NCI-H2029 (cell line): Measurements from ENCODE around the gene SPAG5.
A peak's percentile ranks its signal among the peaks of the same experiment; 100 is the strongest.
"Not testable (repeated sequence)": the region's sequence is repeated elsewhere in the genome, so short reads cannot be mapped to it uniquely, and the experiment has no call there.

Experiments
- DNase-seq: peaks from one replicate; lab custom pipeline; 2025; lab: John Stamatoyannopoulos, UW

The SPAG5 gene

GRCh38 chr17:28612936-28613872 lies 14.4 kb upstream of the SPAG5 start:
- no peak for DNase-seq

DNA sequence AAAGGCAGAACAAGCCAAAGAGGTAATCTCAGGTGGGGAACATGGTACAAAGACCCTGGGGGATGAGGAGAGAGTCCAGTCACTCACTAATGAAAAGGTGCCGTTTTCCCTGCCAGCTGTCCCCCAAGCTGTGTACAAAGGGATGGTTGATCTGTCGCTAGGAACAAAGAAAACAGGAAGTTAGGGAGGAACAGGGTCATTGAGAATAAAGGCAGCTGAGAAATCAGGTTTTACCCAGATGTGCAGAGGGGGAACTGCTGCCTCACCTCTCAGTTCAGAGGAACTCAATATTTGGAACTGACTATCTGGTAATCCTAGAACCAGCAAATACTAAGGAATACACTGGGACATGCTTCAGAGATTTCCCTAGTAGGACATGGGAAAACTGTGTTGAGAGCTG lies 13.7 kb upstream of the SPAG5 start:
- DNase-seq: peak; percentile 23

DNA sequence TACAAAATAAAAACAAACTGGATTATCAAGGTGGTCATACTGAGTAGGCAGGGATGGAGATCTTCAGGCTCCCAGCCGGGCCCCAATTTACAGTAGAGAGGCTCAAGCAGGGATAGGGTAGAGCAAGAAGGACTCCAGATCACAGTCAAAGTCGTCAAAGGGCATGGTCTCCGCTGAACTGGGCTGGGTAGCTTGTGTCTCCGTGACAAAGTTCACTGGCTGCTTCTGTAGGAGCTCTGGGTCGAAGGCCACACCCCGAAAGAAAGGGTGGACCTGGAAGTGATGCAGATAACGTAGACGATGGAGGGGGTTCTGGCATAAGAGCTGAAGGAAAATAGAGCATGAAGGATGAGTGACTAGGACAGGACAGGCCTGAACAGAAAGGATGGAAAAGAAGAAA lies 11.6 kb upstream of the SPAG5 start:
- DNase-seq: no peak

DNA sequence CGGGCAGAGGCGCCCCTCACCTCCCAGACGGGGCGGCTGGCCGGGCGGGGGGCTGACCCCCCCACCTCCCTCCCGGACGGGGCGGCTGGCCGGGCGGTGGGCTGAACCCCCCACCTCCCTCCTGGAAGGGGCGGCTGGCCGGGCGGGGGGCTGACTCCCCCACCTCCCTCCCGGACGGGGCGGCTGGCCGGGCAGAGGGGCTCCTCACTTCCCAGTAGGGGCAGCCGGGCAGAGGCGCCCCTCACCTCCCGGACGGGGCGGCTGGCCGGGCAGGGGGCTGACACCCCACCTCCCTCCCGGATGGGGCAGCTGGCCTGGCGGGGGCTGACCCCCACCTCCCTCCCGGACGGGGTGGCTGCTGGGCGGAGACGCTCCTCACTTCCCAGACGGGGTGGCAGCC lies 5.2 kb upstream of the SPAG5 start:
- DNase-seq: not testable (repeated sequence)

GRCh38 chr17:28599311-28600184 lies 723 bp upstream of the SPAG5 start:
- peak; percentile 58 for DNase-seq

DNA sequence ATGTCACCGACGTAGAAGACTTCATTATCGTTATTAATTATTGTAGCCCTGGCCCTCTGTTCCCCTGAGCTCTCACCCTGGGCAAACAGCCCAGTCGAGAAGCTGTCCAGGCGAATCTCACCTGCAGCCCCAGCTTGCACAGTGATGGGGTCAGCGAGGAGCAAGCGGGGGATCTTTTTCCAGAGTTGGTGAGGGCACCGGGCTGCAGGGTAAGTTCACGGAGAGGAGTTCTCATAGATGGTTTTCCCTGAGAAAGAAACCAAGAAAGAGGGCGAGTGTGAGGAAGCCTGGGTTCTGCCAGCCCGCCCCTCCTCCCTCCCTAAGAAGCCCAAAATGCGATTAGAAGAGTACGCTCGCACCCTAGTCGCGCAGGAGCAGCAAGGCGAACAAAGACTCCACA lies 436 bp downstream of the SPAG5 start:
- no peak for DNase-seq

DNA sequence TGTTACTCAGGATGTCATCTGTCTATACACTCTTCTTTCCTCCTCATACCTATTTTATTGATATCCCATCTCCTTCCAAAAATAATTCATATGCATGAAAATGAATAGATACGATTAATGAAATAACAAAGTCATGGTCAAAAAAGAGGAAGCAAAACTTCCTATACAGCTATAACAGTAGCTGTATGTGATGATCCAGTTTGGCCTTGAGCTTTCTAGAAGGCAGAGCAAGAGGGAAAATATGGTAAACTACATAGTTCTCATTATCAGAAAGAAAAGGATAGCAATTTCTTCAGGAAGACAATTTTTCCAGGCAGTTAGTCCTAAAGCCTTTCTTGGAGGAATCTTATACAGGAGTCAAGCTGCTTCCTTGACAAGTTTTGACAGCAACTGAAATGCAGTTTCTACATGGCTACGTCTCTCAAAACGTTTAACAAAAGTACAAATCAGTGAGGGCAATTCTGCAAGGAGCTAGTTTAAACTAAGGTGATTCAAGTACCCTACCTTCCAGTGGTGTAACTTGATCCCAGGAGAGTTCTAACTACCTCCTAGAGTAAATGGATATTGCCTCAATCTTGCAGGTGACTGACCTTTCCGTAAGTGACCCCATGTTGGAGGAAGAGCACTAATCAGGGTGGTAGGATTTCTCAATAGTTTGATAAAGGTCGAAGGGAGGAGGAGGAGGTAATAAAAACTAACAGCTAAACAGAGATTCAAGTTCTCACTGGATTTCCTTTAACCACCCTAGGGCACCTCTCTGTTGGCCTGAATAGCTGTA lies 1.0 kb downstream of the SPAG5 start:
- DNase-seq: no peak

- DNase-seq: no peak
Measured at GRCh38 chr17:28592260-28592659, 6.6 kb downstream of the SPAG5 start.

DNA sequence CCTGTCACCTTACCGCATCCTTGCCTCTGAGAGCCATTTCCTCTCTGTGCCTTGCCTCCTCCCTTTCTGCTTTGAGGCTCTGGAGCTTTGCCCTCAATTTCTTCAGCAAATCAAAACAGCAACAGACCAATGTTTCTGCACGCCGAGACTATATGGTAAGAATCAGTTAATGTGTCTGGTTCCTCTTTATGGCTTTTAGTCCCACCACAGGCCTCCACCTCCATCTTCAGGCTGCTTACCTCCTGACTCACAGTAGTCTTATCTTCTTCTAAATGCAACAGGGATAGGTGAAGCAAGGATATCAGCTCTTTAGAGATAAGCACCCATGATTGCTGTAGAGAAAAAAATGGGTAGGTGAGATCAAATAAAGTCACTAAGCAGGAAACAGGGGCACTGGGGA lies 13.0 kb downstream of the SPAG5 start:
- no peak for DNase-seq

DNA sequence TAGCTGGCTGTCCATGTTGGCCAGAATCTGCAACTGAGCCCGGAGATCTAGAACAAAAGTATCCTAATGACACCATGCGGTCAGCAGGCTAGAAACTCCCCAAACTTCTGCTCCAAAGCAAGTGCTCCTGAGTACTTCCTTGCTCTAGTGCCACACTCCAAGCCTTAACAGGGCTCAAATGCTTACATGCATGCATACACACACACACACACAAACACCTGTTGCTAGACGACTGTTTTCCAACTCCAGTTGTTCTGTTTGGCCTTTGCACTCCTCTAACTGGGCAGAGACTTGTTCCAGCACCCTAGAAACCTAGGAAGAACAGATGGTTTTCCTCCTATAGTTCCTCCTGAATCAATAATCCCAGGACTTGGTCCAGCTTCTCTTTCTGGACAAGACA lies 14.4 kb downstream of the SPAG5 start:
- DNase-seq: no peak

DNA sequence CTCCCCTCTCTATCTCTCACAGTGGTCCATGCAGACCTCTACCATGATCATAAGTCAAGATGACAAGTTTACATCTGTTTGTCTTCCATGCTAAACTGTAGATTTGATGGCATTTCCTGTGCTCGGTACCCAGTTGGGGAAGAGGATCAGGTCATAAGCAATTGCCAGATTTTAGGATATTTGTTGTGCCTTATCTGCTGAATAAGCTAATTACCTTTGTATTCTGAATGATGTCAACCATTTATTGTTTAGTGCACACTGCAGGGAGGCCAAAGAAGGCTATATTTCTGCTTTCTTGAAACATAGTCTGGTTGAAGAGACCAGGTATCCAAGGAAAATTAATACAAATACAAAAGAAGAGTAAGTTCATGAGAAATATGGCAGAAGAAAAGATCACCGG lies 16.3 kb downstream of the SPAG5 start:
- DNase-seq: no peak

DNA sequence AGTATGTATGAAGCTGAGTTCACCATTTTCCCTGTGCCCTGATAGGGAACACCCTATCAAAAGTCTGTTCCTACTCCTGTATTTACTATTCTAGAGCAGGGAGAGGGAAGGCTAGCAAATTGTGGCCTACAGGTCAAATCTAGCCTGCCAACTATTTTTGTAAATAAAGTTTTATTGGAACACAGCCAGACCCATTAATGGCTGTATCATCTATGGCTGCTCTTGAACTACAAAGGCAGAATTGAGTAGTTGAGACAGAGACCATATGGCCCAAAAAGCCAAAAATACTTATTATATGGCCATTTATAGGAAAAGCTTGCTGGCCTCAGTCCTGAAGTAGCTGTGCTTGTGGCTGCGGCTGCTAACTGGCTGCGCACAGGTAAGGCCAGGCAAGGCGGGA lies 17.9 kb downstream of the SPAG5 start:
- DNase-seq: no peak

DNA sequence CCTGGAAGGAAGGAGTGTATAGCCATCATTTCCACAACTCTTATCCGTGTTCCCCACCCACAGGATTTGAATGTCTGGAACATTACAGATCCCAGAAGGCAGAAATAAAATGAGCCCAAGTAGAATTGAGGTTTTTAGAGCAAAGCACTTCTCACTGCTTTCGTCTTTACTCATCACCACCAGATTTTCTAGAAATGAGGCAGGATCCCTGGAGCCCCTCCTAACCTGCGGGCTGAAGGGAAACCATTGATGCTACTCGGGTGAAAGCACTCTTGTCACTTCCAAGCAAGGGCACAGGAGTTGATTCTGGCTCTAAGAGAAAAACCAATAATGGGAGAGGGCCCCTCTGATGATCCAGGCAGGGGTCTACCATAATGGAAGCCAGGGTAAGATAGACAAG lies 19.3 kb downstream of the SPAG5 start:
- no peak for DNase-seq

GRCh38 chr17:28578246-28579195 lies 20.3 kb downstream of the SPAG5 start:
- no peak for DNase-seq

- no peak for DNase-seq
Measured at GRCh38 chr17:28577466-28577824, 21.4 kb downstream of the SPAG5 start.

DNA sequence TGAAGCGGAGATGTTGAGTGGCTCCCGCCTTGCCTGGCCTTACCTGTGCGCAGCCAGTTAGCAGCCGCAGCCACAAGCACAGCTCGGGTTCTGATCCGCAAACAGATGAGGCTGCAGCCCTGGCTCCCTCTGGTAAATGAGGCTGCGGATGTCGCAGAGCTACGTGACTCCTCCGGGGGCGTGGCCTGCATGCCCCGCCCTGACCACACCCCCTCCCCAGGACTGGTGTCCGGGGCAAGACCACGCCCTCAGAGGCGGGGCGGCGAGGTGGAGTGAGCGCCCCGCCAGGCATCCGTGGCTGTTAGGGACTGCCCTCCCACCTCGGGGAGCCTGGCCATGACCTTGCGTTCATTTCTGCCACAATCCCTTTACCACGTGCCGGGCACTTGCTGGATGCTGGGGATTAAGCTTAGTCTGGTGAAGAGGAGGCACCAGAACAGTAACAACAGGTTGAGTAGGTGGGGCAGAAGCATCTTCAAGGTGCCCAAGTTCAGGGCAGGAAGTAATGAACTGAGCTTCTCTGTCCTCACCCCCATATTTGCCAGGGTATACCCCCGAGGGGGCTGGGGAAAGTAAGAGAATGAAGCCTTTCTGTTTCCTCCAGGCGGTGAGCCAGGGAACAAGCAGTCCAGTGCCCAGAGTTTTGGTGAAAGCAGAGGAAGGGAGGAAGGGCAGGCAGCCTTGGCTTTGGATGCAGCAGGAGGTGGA lies 21.9 kb downstream of the SPAG5 start, which contains the start of gene ALDOC:
ALDOC (minus strand) TSS at position 138 of the 708 bp plus-strand sequence. CDS start 1,363 bp downstream, outside the sequence.
- peak; percentile 94 for DNase-seq

GRCh38 chr17:28576016-28576415 lies 22.8 kb downstream of the SPAG5 start:
- peak; percentile 2 for DNase-seq

GRCh38 chr17:28575126-28575795 lies 23.6 kb downstream of the SPAG5 start:
- DNase-seq: no peak

GRCh38 chr17:28574526-28574925 lies 24.3 kb downstream of the SPAG5 start:
- no peak for DNase-seq
